GM13976 (cell line): Measurements from ENCODE around the gene MLC1.

Source experiments
- DNase-seq: peaks from one replicate; pipeline ENCODE4 v3.0.0; 2012; ENCODE audit warnings: low spot score
- CTCF ChIP-seq: IDR thresholded peaks from 2 replicates; pipeline ENCODE4 v1.5.1; 2012; ENCODE audit warnings: borderline replicate concordance, mild to moderate bottlenecking; ENCODE audit not compliant: insufficient read depth; ENCODE audit errors: extremely low read depth, missing control alignments, control extremely low read depth
- in situ Hi-C: fragments of 300-500 bp; cut with MboI; formaldehyde crosslinking; loops from one replicate; pipeline ENCODE4 v1.12.0; 2022; ENCODE audit warnings: low sequenced_read_pairs, mixed read lengths, inconsistent platforms; ENCODE audit not compliant: unreplicated experiment

MLC1 gene

GRCh38 chr22:50104141-50104544 lies 18.9 kb upstream of the MLC1 start:
- no peak for TF ChIP-seq CTCF
- DNase-seq = no peak
- in situ Hi-C loops = no loop called here

- in situ Hi-C loops = no loop called here
Observed at GRCh38 chr22:50102946-50103345, 17.7 kb upstream of the MLC1 start.

GRCh38 chr22:50101870-50102565 lies 16.8 kb upstream of the MLC1 start:
- TF ChIP-seq CTCF = no peak
- in situ Hi-C loops = no loop called here
- DNase-seq = no peak

More at GRCh38 chr22:50102946-50103345, 17.7 kb upstream of the MLC1 start:
- no peak for TF ChIP-seq CTCF
- DNase-seq = no peak

GRCh38 chr22:50098052-50098451 lies 12.8 kb upstream of the MLC1 start:
- TF ChIP-seq CTCF = no peak
- in situ Hi-C loops = no loop called here

GRCh38 chr22:50092342-50092741 lies 7.1 kb upstream of the MLC1 start:
- in situ Hi-C loops = no loop called here
- TF ChIP-seq CTCF = no peak
- DNase-seq = no peak

More at GRCh38 chr22:50098052-50098451, 12.8 kb upstream of the MLC1 start:
- DNase-seq = no peak

- no peak for DNase-seq
- no peak for TF ChIP-seq CTCF
- in situ Hi-C loops = no loop called here
Observed at GRCh38 chr22:50091092-50091768, 6.0 kb upstream of the MLC1 start.

- TF ChIP-seq CTCF = no peak
- DNase-seq = no peak
- in situ Hi-C loops = no loop called here
Observed at GRCh38 chr22:50090412-50090714, 5.1 kb upstream of the MLC1 start.
